ENCODE data around the gene CCDC83. TPM values are rescaled to one million over a fixed set of nuclear protein-coding genes. Genes with fewer than 3 reads are reported as not detected.

CCDC83 gene
- total and polyA plus RNA-seq, 2 donors (not counting 3 experiments of a cell fraction or from before 2014, with no cell fraction given): not detected

DNA sequence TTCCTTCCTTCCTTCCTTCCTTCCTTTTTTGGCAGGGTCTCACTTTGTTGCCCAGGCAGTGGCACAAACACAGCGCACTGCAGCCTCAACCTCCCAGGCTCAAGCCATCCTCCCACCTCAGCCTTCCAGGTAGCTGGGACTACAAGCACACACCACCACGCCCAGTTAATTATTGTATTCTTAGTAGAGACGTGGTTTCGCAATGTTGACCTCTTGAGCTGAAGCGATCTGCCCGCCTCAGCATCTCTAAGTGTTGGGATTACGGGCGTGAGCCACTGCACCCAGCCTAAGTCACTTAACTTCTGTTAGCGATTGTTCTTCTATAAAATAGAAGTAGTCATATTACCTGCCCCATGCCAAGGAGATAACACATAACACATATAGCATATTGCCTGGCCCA is 41.5 kb upstream of the CCDC83 start:
- Histone ChIP-seq H3K4me2 (ENCODE audit: insufficient read depth, low read length) (no peak overlapping the region), H3K4me3 (replicated peaks in 1 of 3; ENCODE audit: insufficient read depth in 1 of 3, low read depth in 1 of 3, low read length in 3 of 3) (no peak overlapping the region), H3K27ac (ENCODE audit: insufficient read depth, low read depth, low read length) (no peak overlapping the region), H3K79me2 (ENCODE audit: control insufficient read depth, insufficient read depth, low read length) (no peaks in the 10 kb centered on the region), H3K9me3 (replicated peaks; ENCODE audit: control insufficient read depth, insufficient read depth, low read length) (no peaks in the 10 kb centered on the region), H3K27me3 (ENCODE audit: control insufficient read depth in 2 of 2, insufficient read depth in 2 of 2, low read length in 2 of 2) (peaks cover 3 to 8% of the 10 kb centered on the region in 2 experiments), H3K4me1 (ENCODE audit: control insufficient read depth, extremely low read depth, insufficient read depth, low read length) (peaks cover 8% of the 10 kb centered on the region), H3K9me1 (replicated peaks; ENCODE audit: control insufficient read depth, extremely low read depth, insufficient read depth, low read length) (no peaks in the 10 kb centered on the region), H2AFZ (ENCODE audit: low read depth, low read length) (no peak overlapping the region), H4K20me1 (replicated peaks; ENCODE audit: control insufficient read depth, extremely low read depth, insufficient read depth, low read length) (no peaks in the 10 kb centered on the region), H3K36me3 (ENCODE audit: control insufficient read depth in 2 of 2, extremely low read depth in 1 of 2, insufficient read depth in 2 of 2, low read length in 2 of 2) (no peaks in the 10 kb centered on the region), H3K9ac (replicated peaks; ENCODE audit: extremely low read depth, insufficient read depth, low read length) (no peak overlapping the region)
- DNase-seq (ENCODE audit: low read depth, low spot score) (no peak), FAIRE-seq (no peak)
- no TSS peak for BruUV-seq (replicated peaks)
- intact Hi-C loops (cut with micrococcal nuclease) (no loop called here), dilution Hi-C loops (cut with MboI; ENCODE audit: extremely low pct_ligation_motif_present, low sequenced_read_pairs) (no loop called here)
- CTCF ChIA-PET: interaction anchor here (1.2 to 1.4 kb wide), 3 partner anchors 18 to 41 kb away, joined by 3 to 6 read pairs (median 5); partner anchors contain the start of gene CCDC83
- TF ChIP-seq CTCF (IDR thresholded peaks at IDR 0.05; ENCODE audit: extremely low read depth in 1 of 2, insufficient read depth in 1 of 2, low read depth in 1 of 2, low read length in 2 of 2) (no peak), POLR2A (IDR thresholded peaks at IDR 0.05; ENCODE audit: low read depth, low read length) (no peak), EZH2 (IDR thresholded peaks at IDR 0.05; ENCODE audit: borderline replicate concordance, low read depth, low read length, severe bottlenecking) (no peak), POLR2AphosphoS5 (IDR thresholded peaks at IDR 0.05; ENCODE audit: insufficient read depth, low read depth, low read length) (no peak), GATA2 (IDR thresholded peaks at IDR 0.05; ENCODE audit: insufficient read depth, insufficient read length, low read depth, low read length) (no peak), MYC (IDR thresholded peaks at IDR 0.05; ENCODE audit: low read depth, low read length) (no peak), JUN (IDR thresholded peaks at IDR 0.05; ENCODE audit: borderline replicate concordance, insufficient read depth, insufficient read length, low read depth) (no peak), FOS (IDR thresholded peaks at IDR 0.05; ENCODE audit: borderline replicate concordance, insufficient read depth, low read length) (no peak)
- TF ChIP-seq, protein P1, sequence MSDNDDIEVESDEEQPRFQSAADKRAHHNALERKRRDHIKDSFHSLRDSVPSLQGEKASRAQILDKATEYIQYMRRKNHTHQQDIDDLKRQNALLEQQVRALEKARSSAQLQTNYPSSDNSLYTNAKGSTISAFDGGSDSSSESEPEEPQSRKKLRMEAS (IDR thresholded peaks at IDR 0.05; ENCODE audit: insufficient read depth, insufficient read length): no peak
- POLR2A ChIA-PET: no interaction called here

Data from endothelial cell of umbilical vein (primary cell).